CD4-positive, alpha-beta T cell treated with Interleukin-15 for 4 hours (primary cell): ENCODE measurements around the gene SLX4.

ENCODE experiments used
- DNase-seq: peaks from one replicate; pipeline ENCODE4 v3.0.0-alpha.2; 2020; ENCODE audit warnings: low spot score

The SLX4 gene

DNA sequence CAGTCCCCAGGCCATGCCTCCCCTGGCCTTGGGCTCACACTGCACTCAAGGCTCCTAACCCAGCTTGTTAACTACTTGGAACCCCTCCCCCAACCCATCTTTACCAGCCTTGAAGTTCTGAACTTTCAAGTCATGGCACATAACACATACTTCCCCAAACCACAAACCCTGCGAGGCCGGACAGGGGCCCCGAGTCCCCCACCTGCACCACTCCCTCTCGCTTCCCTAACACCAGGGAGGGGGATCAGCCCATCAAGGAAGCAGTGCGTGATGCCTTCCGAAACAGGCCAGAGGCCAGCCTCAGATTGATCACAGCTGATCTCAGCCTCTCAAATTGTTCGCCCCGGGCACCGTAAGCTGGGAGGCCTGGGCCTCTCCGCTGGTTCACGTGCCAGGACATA is 31.2 kb downstream of the SLX4 start:
- DNase-seq = no peak

GRCh38 chr16:3579776-3580175 is 31.6 kb downstream of the SLX4 start:
- no peak for DNase-seq

DNA sequence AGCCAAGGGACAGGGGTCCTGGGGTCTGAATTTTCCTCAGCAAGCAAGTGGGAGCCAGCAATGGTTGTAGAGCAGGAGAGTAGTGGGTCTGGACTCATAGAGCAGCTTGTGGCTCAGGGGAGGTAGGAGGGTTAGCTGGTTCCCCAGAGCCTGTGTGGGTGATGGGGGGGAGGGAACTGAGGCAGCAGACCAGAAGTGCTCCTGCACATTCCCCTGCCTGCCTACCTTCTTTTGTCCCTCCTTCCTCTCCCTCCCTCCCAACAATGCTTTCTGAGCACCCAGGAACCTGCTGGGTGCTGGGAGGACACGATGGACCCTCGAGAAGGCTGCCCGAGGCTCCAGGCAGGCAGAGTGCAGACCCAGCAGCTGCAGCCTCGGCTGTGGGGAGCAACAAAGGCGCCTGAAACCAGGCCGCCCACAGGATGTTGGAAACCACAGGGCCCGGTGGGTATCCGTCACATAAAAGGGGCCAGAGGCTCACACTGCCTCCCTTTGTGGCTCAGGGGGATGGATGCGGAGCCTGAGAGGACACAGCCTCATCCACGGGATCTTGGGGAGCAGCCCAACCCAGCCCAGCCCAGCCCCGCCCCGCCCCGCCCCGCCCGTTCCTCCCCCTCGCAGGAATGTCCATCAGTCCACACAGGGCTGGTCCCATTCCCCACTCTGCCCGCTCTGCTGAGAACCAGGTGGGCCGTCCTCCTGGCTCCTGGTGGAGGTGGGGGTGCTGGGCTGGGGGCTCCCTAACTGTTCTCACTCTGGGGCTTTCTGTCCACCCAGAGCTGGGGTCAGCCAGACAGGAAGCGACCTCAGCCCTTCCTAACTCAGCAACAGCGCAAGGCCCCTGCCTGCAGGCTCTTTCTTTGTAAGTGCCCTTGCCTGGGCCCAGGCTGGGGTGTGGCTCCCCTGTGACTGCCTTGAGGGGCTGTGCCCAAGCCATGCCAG is 32.5 kb downstream of the SLX4 start:
- DNase-seq = peak; percentile 34

GRCh38 chr16:3578121-3578520 is 33.3 kb downstream of the SLX4 start:
- peak; percentile 64 for DNase-seq

GRCh38 chr16:3577302-3577752 is 34.1 kb downstream of the SLX4 start, which contains the start of gene NLRC3:
TSS of gene NLRC3 (minus strand) at chr16:3577403. CDS start at chr16:3565036, 12,367 bp downstream.
- DNase-seq = peak; percentile 49

DNA sequence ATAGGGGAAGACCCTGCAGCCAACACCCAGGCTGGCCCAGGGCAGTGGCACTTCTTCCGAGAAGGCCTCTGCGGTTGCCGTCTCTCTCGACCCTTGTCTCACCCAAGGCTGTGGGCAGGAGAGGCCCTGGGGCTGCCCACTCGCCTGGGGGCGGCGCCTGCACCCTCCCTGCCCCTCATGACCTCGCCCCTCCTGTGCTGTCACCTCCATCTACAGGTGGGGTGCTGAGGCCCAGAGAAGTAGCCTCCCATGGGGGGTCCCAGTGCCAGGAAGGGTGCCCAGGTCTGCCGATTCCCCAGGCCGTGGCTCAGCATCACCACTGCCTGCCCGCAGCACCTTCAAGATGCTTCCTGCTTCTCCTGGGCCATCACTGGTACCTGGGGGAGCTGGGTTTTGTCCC is 35.2 kb downstream of the SLX4 start:
- no peak for DNase-seq

DNA sequence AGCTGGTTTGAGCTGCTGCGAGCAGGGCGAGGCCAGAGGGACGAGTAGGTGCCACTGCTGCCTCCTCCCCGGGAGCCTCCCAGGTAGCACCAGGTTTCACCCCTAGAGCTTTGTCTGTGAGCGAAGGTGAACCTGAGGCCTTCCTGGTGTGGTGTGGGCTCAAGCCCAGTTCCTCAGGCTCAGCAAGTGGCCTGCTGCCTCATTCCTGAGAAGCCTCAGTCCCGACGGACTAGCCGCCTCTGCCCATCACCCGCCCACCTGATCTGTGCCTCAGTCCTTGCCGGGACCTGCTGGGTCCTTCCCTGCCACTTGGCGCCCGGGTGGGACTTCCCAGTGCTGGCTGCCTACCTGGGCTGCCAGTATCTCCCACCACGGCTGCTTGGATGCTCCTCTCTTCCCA is 35.9 kb downstream of the SLX4 start:
- DNase-seq = no peak

DNA sequence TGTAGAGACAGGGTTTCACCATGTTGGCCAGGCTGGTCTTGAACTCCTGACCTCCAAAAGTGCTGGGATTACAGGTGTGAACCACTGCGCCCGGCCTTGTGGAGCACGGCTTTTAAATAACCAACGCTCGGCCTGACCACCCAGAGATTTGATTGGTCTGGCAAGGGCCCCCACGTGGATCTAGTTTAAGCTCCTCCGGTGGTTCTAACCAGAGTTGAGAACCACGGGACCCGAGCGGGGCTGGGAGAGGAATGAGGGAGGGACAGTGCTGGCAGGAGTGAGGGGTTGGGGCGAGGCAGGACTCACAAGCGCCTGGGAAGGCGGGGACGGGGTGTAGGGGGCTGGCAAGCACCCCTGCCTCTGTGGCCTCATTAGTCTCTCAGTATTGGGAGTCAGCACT is 37.2 kb downstream of the SLX4 start:
- no peak for DNase-seq

DNA sequence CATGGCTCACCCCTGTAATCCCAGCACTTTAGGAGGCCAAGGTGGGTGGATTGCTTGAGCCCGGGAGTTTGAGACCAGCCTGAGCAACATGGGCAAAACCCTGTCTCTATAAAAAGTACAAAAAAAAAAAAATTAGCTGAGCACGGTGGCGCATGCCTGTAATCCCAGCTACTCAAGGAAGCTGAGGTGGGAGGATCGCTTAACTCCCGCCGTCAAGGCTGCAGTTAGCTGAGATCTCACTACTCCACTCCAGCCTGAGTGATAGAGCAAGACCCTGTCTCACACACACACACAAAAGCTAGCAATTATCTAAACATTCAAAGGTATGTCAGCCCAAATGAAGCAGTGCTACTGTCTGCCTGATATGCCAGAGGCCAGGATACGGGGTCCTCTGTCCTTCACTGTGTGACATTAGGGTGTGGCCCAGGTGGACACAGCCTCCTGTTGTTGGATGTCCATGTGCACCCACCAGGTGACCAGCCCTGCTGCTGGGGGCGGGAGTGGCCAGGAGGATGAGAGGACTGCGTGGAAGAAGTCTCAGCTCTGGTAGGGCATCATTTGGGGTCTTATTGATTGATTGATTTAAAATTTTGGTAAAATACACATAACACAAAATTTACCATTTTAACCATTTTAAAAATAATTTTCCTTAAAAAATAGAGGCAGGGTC is 38.1 kb downstream of the SLX4 start:
- DNase-seq = no peak

- no peak for DNase-seq
Measured at GRCh38 chr16:3570420-3571062, 40.9 kb downstream of the SLX4 start.

- no peak for DNase-seq
Measured at GRCh38 chr16:3569851-3570250, 41.6 kb downstream of the SLX4 start.

GRCh38 chr16:3566990-3567389 is 44.4 kb downstream of the SLX4 start:
- no peak for DNase-seq

DNA sequence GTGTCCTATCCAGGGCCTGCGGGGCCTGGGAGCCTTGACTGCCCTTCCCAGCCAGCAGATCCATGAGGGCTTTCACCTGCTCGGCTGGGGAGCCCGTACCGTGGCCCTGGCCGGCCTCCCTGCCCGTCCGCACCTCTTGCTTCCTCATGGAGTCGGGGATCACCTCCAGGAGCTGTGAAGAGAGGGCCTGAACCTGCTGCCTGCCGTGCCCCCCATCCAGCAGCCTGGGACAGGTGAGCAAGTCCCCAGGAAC is 46.6 kb downstream of the SLX4 start:
- no peak for DNase-seq

GRCh38 chr16:3564130-3564888 is 47.1 kb downstream of the SLX4 start:
- no peak for DNase-seq

- DNase-seq = no peak
Measured at GRCh38 chr16:3562914-3563480, 48.4 kb downstream of the SLX4 start.

DNA sequence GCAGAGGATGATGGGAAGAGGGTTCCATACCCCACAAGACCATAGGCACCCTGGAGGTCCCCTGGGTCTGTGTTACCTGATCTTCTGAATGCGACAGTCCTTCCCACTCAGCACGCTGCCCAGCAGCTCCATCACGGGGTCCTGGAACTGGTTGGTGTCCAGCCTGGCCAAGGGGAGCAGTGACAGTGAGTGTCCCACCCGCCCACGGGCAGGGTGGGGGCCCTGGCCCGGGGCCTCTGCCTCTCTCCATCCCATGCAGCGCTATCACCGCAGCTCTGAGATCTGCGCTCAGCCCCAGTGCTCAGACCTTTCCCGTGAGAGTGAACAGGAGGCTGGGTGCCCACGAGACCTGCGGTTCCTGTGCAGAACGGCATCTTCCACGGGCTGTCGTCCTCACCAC is 49.8 kb downstream of the SLX4 start:
- DNase-seq = no peak

- no peak for DNase-seq
Measured at GRCh38 chr16:3554351-3554928, 57.0 kb downstream of the SLX4 start.

- no peak for DNase-seq
Measured at GRCh38 chr16:3553138-3553923, 58.1 kb downstream of the SLX4 start.

- no peak for DNase-seq
Measured at GRCh38 chr16:3550851-3551847, 60.3 kb downstream of the SLX4 start.
